ENCODE data around the gene ELANE.

The ELANE gene

DNA sequence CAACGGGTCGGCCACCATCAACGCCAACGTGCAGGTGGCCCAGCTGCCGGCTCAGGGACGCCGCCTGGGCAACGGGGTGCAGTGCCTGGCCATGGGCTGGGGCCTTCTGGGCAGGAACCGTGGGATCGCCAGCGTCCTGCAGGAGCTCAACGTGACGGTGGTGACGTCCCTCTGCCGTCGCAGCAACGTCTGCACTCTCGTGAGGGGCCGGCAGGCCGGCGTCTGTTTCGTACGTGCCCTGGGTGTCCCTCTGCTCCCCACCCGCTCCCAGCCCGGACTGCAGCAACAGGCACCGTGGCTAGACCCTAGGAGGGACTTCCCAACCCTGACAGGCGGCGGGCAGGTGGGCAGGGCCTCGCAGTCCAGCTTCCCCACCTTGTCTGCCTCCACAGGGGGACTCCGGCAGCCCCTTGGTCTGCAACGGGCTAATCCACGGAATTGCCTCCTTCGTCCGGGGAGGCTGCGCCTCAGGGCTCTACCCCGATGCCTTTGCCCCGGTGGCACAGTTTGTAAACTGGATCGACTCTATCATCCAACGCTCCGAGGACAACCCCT lies 3.5 kb downstream of the ELANE start:
- no peak for TF ChIP-seq CTCF (IDR thresholded peaks at IDR 0.05; ENCODE audit: insufficient read depth, low read length)
- no peak for TF ChIP-seq SPI1 (IDR thresholded peaks at IDR 0.05; ENCODE audit: borderline replicate concordance, low read depth)
- TF ChIP-seq GABPA (IDR thresholded peaks at IDR 0.05; ENCODE audit: low read depth), result no peak
- TF ChIP-seq POLR2AphosphoS5 (IDR thresholded peaks at IDR 0.05; ENCODE audit: low read depth), result peak; percentile 56; the same call in 1 of the 2 replicates
- TF ChIP-seq, protein P1, sequence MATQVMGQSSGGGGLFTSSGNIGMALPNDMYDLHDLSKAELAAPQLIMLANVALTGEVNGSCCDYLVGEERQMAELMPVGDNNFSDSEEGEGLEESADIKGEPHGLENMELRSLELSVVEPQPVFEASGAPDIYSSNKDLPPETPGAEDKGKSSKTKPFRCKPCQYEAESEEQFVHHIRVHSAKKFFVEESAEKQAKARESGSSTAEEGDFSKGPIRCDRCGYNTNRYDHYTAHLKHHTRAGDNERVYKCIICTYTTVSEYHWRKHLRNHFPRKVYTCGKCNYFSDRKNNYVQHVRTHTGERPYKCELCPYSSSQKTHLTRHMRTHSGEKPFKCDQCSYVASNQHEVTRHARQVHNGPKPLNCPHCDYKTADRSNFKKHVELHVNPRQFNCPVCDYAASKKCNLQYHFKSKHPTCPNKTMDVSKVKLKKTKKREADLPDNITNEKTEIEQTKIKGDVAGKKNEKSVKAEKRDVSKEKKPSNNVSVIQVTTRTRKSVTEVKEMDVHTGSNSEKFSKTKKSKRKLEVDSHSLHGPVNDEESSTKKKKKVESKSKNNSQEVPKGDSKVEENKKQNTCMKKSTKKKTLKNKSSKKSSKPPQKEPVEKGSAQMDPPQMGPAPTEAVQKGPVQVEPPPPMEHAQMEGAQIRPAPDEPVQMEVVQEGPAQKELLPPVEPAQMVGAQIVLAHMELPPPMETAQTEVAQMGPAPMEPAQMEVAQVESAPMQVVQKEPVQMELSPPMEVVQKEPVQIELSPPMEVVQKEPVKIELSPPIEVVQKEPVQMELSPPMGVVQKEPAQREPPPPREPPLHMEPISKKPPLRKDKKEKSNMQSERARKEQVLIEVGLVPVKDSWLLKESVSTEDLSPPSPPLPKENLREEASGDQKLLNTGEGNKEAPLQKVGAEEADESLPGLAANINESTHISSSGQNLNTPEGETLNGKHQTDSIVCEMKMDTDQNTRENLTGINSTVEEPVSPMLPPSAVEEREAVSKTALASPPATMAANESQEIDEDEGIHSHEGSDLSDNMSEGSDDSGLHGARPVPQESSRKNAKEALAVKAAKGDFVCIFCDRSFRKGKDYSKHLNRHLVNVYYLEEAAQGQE (IDR thresholded peaks at IDR 0.05; ENCODE audit: insufficient replicate concordance, low read depth), result no peak
- no peak overlapping the region for H3K4me3 ChIP-seq (replicated peaks; ENCODE audit: insufficient read depth, low read length)
- no peaks in the 10 kb centered on the region for H3K27me3 ChIP-seq (ENCODE audit: insufficient read depth, poor library complexity, severe bottlenecking)
- DNase-seq (ENCODE audit: low read depth in 1 of 2, low spot score in 1 of 2), result no peak
- H3K27ac ChIP-seq (replicated peaks), result no peak overlapping the region

DNA sequence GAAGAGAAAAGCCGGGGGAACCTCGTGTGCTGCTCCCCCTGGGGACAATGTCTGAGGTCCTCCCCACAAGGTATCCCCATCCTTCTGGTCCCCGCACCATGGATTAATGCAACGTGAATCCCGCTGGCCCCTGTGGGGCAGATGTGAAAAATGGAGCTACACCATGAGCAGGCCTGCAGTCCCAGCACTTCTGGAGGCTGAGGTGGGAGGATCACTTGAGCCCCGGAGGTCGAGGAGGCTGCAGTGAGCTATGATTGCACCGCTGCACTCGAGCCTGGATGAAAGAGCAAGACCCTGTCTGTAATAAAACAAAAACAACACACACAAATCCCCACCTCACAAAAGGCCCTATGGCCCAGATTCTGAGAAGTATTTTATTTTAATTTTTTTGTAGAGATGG lies 6.2 kb downstream of the ELANE start:
- Histone ChIP-seq H3K4me3 (replicated peaks; ENCODE audit: insufficient read depth, low read length) (no peak overlapping the region), H3K27ac (replicated peaks) (no peak overlapping the region), H3K27me3 (ENCODE audit: insufficient read depth, poor library complexity, severe bottlenecking) (no peaks in the 10 kb centered on the region)
- no peak for DNase-seq (ENCODE audit: low read depth in 1 of 2, low spot score in 1 of 2)
- TF ChIP-seq GABPA (IDR thresholded peaks at IDR 0.05; ENCODE audit: low read depth), result no peak
- TF ChIP-seq POLR2AphosphoS5 (IDR thresholded peaks at IDR 0.05; ENCODE audit: low read depth), result peak; percentile 20; the same call in 1 of the 2 replicates

GRCh38 chr19:858868-859843 lies 7.1 kb downstream of the ELANE start, which contains the start of gene CFD:
Gene CFD, plus strand, starts transcription at chr19:859664. Its CDS starts 26 bp downstream, at chr19:859690.
- H3K27ac ChIP-seq (replicated peaks), result peak within 1 kb of the TSS; percentile 44

More at GRCh38 chr19:858868-859843, 7.1 kb downstream of the ELANE start, which contains the start of gene CFD:
- Histone ChIP-seq H3K27me3 (ENCODE audit: insufficient read depth, poor library complexity, severe bottlenecking) (no peaks in the 10 kb centered on the region), H3K4me3 (replicated peaks; ENCODE audit: insufficient read depth, low read length) (peak within 1 kb of the TSS; percentile 60)
- TF ChIP-seq, protein P1 (IDR thresholded peaks at IDR 0.05; ENCODE audit: insufficient replicate concordance, low read depth), result peak; percentile 51
- TF ChIP-seq CTCF (IDR thresholded peaks at IDR 0.05; ENCODE audit: insufficient read depth, low read length) (no peak), SPI1 (IDR thresholded peaks at IDR 0.05; ENCODE audit: borderline replicate concordance, low read depth) (peak; percentile 85), POLR2AphosphoS5 (IDR thresholded peaks at IDR 0.05; ENCODE audit: low read depth) (peak; percentile 98), GABPA (IDR thresholded peaks at IDR 0.05; ENCODE audit: low read depth) (no peak)
- DNase-seq (ENCODE audit: low read depth in 1 of 2, low spot score in 1 of 2), result peak in 1 of 2 experiments; percentile 88
